Measurements from ENCODE around the gene TBC1D19.

Gene TBC1D19

DNA sequence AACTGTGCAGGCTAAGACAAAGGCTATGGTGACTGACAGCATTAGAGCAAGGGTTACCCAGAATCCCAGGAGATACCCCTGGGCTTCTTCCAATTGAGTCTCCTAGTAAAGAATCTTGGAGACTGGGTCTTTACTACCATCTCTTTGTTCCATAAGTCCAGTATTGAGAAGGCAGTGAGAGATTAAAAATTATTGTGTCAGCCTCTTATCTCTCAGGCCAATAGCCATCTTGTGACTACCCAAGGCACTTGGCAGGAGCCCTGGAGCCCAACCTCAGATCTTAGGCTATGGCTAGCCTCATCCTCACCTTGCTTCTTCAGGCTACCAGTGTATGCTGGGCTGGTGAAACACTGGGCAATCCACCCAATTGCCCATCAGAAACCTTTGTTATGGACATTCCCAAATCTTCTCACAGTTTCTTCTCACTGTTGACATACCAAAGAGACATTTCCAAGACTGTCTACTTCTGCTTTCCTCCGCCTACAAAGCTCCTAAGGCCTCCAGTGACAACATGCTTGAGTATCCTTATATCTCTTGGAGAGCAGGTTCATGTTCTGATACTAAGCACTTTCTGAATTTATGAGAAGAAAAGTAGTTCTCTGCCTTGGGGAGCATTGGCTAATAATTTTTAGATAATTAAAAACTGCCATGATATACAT lies 200.5 kb downstream of the TBC1D19 start:
- no peak overlapping the region for H3K4me2 ChIP-seq (ENCODE audit: low read length)
- no peaks in the 10 kb centered on the region for H3K79me2 ChIP-seq (ENCODE audit: control insufficient read depth, low read length)
- H3K9me2 ChIP-seq (replicated peaks; ENCODE audit: control insufficient read depth, low read length) = no peaks in the 10 kb centered on the region
- no peak for TF ChIP-seq EZH2phosphoT487 (IDR thresholded peaks at IDR 0.05; ENCODE audit: borderline replicate concordance, low read length)
- TF ChIP-seq, protein P1, sequence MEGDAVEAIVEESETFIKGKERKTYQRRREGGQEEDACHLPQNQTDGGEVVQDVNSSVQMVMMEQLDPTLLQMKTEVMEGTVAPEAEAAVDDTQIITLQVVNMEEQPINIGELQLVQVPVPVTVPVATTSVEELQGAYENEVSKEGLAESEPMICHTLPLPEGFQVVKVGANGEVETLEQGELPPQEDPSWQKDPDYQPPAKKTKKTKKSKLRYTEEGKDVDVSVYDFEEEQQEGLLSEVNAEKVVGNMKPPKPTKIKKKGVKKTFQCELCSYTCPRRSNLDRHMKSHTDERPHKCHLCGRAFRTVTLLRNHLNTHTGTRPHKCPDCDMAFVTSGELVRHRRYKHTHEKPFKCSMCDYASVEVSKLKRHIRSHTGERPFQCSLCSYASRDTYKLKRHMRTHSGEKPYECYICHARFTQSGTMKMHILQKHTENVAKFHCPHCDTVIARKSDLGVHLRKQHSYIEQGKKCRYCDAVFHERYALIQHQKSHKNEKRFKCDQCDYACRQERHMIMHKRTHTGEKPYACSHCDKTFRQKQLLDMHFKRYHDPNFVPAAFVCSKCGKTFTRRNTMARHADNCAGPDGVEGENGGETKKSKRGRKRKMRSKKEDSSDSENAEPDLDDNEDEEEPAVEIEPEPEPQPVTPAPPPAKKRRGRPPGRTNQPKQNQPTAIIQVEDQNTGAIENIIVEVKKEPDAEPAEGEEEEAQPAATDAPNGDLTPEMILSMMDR (IDR thresholded peaks at IDR 0.05; ENCODE audit: low read depth, low read length, poor library complexity, severe bottlenecking) = no peak
- no peaks in the 10 kb centered on the region for H3K9me3 ChIP-seq (ENCODE audit: control insufficient read depth, insufficient read depth, low read length)
- peaks cover 32% of the 10 kb centered on the region for H3K4me1 ChIP-seq (ENCODE audit: control insufficient read depth, low read length)
- no peak overlapping the region for H3K27ac ChIP-seq (ENCODE audit: low read depth, low read length)
- H3F3A ChIP-seq (ENCODE audit: control insufficient read depth, insufficient read depth) = 0 out of 2 replicates have a peak, but pooled peaks cover 2% of the 10 kb centered on the region
- H3K36me3 ChIP-seq (ENCODE audit: control insufficient read depth, low read length) = no peaks in the 10 kb centered on the region
- no peaks in the 10 kb centered on the region for H4K20me1 ChIP-seq (ENCODE audit: control insufficient read depth, insufficient read depth, low read depth, low read length)
- H3K27me3 ChIP-seq (ENCODE audit: control insufficient read depth, low read length) = no peaks in the 10 kb centered on the region
- no peak overlapping the region for H3K4me3 ChIP-seq (ENCODE audit: low read length)

DNA sequence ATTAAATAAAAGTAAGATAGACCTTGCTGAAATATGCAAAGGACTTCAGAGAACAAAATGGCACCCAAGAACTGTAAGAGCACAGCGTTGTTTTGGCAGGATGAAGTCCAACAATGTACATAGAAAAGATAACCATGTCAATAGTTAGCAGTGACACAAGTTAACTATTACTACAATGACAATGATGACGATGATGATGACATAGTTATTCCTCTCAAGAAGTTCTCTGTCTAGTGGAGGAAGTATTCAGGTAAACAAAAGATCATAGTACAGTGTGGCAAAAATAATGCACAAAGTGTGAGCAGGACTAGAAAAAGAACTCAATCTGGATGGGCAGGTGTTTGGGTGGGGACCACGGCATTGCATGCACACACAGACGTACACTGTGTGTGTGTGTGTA lies 201.4 kb downstream of the TBC1D19 start:
- Histone ChIP-seq H3K9me3 (ENCODE audit: control insufficient read depth, insufficient read depth, low read length) (no peaks in the 10 kb centered on the region), H3K27me3 (ENCODE audit: control insufficient read depth, low read length) (no peaks in the 10 kb centered on the region), H3K9me2 (replicated peaks; ENCODE audit: control insufficient read depth, low read length) (no peaks in the 10 kb centered on the region), H4K20me1 (ENCODE audit: control insufficient read depth, insufficient read depth, low read depth, low read length) (no peaks in the 10 kb centered on the region), H3K79me2 (ENCODE audit: control insufficient read depth, low read length) (no peaks in the 10 kb centered on the region), H3K36me3 (ENCODE audit: control insufficient read depth, low read length) (no peaks in the 10 kb centered on the region), H3K4me2 (ENCODE audit: low read length) (no peak overlapping the region), H3K4me3 (ENCODE audit: low read length) (no peak overlapping the region), H3K27ac (ENCODE audit: low read depth, low read length) (no peak overlapping the region), H3K4me1 (ENCODE audit: control insufficient read depth, low read length) (peaks cover 30% of the 10 kb centered on the region), H3F3A (ENCODE audit: control insufficient read depth, insufficient read depth) (0 out of 2 replicates have a peak, but pooled peaks cover 2% of the 10 kb centered on the region)
- no peak for TF ChIP-seq EZH2phosphoT487 (IDR thresholded peaks at IDR 0.05; ENCODE audit: borderline replicate concordance, low read length)
- TF ChIP-seq, protein P1 (IDR thresholded peaks at IDR 0.05; ENCODE audit: low read depth, low read length, poor library complexity, severe bottlenecking) = no peak

DNA sequence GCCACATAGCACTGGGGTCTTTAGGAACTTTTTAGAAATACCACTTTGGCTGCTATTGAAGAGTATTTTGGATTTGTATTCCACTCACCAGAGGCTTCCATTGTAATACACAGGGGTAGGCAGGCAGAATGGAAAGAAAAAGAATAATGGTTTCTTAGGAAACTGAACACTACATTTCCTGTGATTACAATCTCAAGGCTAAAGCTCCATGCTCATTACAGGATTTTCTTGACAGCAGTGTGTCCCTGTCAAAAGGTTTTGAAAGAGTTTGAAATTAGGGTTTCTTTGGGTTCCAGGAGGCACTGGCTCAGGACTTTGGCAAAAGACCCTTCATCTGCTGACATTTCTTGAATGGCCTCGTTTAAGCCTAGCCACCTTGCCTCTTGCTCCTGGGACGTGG lies 201.9 kb downstream of the TBC1D19 start:
- H3K36me3 ChIP-seq (ENCODE audit: control insufficient read depth, low read length) = no peaks in the 10 kb centered on the region
- no peaks in the 10 kb centered on the region for H3K9me3 ChIP-seq (ENCODE audit: control insufficient read depth, insufficient read depth, low read length)
- H3K9me2 ChIP-seq (replicated peaks; ENCODE audit: control insufficient read depth, low read length) = no peaks in the 10 kb centered on the region
- no peaks in the 10 kb centered on the region for H3K79me2 ChIP-seq (ENCODE audit: control insufficient read depth, low read length)
- H4K20me1 ChIP-seq (ENCODE audit: control insufficient read depth, insufficient read depth, low read depth, low read length) = no peaks in the 10 kb centered on the region
- 0 out of 2 replicates have a peak, but pooled peaks cover 2% of the 10 kb centered on the region for H3F3A ChIP-seq (ENCODE audit: control insufficient read depth, insufficient read depth)
- no peak overlapping the region for H3K27ac ChIP-seq (ENCODE audit: low read depth, low read length)
- H3K27me3 ChIP-seq (ENCODE audit: control insufficient read depth, low read length) = no peaks in the 10 kb centered on the region
- H3K4me2 ChIP-seq (ENCODE audit: low read length) = no peak overlapping the region
- TF ChIP-seq, protein P1 (IDR thresholded peaks at IDR 0.05; ENCODE audit: low read depth, low read length, poor library complexity, severe bottlenecking) = no peak
- TF ChIP-seq EZH2phosphoT487 (IDR thresholded peaks at IDR 0.05; ENCODE audit: borderline replicate concordance, low read length) = no peak
- H3K4me3 ChIP-seq (ENCODE audit: low read length) = no peak overlapping the region
- peaks cover 25% of the 10 kb centered on the region for H3K4me1 ChIP-seq (ENCODE audit: control insufficient read depth, low read length)

Measured in DOHH2 (cell line).